ENCODE measurements around the gene POTEG.
"Not testable (repeated sequence)": the region's sequence is repeated elsewhere in the genome, so short reads cannot be mapped to it uniquely, and the experiment has no call there.

The POTEG gene

DNA sequence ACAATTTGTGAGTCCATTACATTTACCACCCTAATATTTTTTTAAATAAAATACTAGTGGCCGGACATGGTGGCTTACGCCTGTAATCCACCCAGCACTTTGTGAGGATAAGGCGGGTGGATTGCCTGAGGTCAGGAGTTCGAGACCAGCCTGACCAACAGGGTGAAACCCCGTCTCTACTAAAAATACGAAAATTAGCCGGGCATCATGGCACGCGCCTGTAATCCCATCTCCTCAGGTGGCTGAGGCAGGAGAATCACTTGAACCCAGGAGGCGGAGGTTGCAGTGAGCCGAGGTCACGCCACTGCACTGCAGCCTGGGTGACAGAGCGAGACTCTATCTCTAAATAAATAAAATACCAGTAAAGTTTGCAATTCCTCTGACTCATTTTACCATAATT, 25.6 kb downstream of the POTEG start:
- H3K23ac ChIP-seq (ENCODE audit: low read depth, low read length, poor library complexity); H2BK120ac ChIP-seq (ENCODE audit: low read depth, low read length); H3K4me1 ChIP-seq (ENCODE audit: control insufficient read depth in 2 of 2, insufficient read depth in 1 of 2, low read depth in 1 of 2, low read length in 2 of 2); H3K4ac ChIP-seq (ENCODE audit: low read length); H3K36me3 ChIP-seq (replicated peaks in 1 of 2; ENCODE audit: control insufficient read depth in 2 of 2, insufficient read depth in 2 of 2, low read length in 2 of 2); H2BK12ac ChIP-seq (ENCODE audit: low read length); H4K91ac ChIP-seq (ENCODE audit: low read depth, low read length, poor library complexity); H2AFZ ChIP-seq (ENCODE audit: low read length); H2BK5ac ChIP-seq (ENCODE audit: low read length); H3K18ac ChIP-seq (ENCODE audit: low read length); H3K4me2 ChIP-seq (ENCODE audit: insufficient read depth, low read length, poor library complexity, severe bottlenecking); H3K4me3 ChIP-seq (ENCODE audit: low read length in 2 of 2); H2AK5ac ChIP-seq (ENCODE audit: low read depth, low read length); H4K8ac ChIP-seq (ENCODE audit: low read depth, low read length); H3K79me1 ChIP-seq (ENCODE audit: low read depth, low read length); H2BK15ac ChIP-seq (ENCODE audit: low read length); H3K14ac ChIP-seq (ENCODE audit: low read length); H3K9me3 ChIP-seq (replicated peaks in 1 of 2; ENCODE audit: control insufficient read depth in 2 of 2, insufficient read depth in 1 of 2, low read depth in 1 of 2, low read length in 2 of 2); H3K9ac ChIP-seq (ENCODE audit: low read depth, low read length, poor library complexity); H3K27me3 ChIP-seq (ENCODE audit: control insufficient read depth in 3 of 3, insufficient read depth in 3 of 3, low read depth in 1 of 3, low read length in 3 of 3); H3K27ac ChIP-seq (replicated peaks; ENCODE audit: low read length); DNase-seq (ENCODE audit: low spot score): not testable (repeated sequence)
- WGBS, 2 donors (ENCODE audit: extremely low coverage in 2 of 2, insufficient read length in 2 of 2, insufficient replicate concordance in 1 of 2): no CpG with 5 or more reads among the region's 13 CpGs

DNA sequence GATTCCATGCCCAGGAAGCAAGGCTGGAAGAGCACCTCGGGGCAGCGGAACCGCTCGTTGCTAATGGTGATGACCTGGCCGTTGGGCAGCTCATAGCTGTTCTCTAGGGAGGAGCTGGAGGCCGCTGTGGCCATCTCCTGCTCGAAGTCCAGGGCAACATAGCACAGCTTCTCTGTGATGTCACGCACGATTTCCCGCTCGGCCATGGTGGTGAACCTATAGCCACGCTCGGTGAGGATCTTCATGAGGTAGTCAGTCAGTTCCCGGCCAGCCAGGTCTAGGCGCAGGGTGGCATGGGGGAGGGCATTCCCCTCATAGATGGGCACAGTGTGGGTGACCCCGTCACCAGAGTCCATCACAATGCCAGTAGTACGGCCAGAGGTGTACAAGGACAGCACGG, 32.0 kb downstream of the POTEG start:
- not testable (repeated sequence) for H3K27me3 ChIP-seq (ENCODE audit: control insufficient read depth in 3 of 3, insufficient read depth in 3 of 3, low read depth in 1 of 3, low read length in 3 of 3); H3K27ac ChIP-seq (replicated peaks; ENCODE audit: low read length); DNase-seq (ENCODE audit: low spot score); H2AK5ac ChIP-seq (ENCODE audit: low read depth, low read length); H3K9me3 ChIP-seq (replicated peaks in 1 of 2; ENCODE audit: control insufficient read depth in 2 of 2, insufficient read depth in 1 of 2, low read depth in 1 of 2, low read length in 2 of 2); H4K8ac ChIP-seq (ENCODE audit: low read depth, low read length); H3K4me1 ChIP-seq (ENCODE audit: control insufficient read depth in 2 of 2, insufficient read depth in 1 of 2, low read depth in 1 of 2, low read length in 2 of 2); H2AFZ ChIP-seq (ENCODE audit: low read length); H2BK15ac ChIP-seq (ENCODE audit: low read length); H3K36me3 ChIP-seq (replicated peaks in 1 of 2; ENCODE audit: control insufficient read depth in 2 of 2, insufficient read depth in 2 of 2, low read length in 2 of 2); H3K79me1 ChIP-seq (ENCODE audit: low read depth, low read length); H2BK5ac ChIP-seq (ENCODE audit: low read length); H3K18ac ChIP-seq (ENCODE audit: low read length); H3K23ac ChIP-seq (ENCODE audit: low read depth, low read length, poor library complexity); H3K4ac ChIP-seq (ENCODE audit: low read length); H2BK120ac ChIP-seq (ENCODE audit: low read depth, low read length); H3K14ac ChIP-seq (ENCODE audit: low read length); H3K9ac ChIP-seq (ENCODE audit: low read depth, low read length, poor library complexity); H2BK12ac ChIP-seq (ENCODE audit: low read length); H3K4me3 ChIP-seq (ENCODE audit: low read length in 2 of 2); H3K4me2 ChIP-seq (ENCODE audit: insufficient read depth, low read length, poor library complexity, severe bottlenecking); H4K91ac ChIP-seq (ENCODE audit: low read depth, low read length, poor library complexity)
- no CpG with 5 or more reads among the region's 18 CpGs for WGBS, 2 donors (ENCODE audit: extremely low coverage in 2 of 2, insufficient read length in 2 of 2, insufficient replicate concordance in 1 of 2)

DNA sequence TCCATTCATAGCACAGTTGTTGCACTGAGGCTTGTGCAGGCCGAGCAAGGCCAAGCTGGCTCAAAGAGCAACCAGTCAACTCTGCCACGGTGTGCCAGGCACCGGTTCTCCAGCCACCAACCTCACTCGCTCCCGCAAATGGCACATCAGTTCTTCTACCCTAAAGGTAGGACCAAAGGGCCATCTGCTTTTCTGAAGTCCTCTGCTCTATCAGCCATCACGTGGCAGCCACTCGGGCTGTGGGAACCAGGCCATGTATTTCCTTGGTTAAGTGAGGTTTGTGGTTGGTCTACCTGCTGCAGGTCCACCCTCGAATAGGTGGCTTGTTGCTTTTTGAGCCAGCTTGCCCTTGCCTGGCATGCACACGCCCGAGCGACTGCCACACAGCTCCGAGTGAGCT, 39.4 kb downstream of the POTEG start:
- H3K14ac ChIP-seq (ENCODE audit: low read length); H2BK15ac ChIP-seq (ENCODE audit: low read length); H2AFZ ChIP-seq (ENCODE audit: low read length); H3K23ac ChIP-seq (ENCODE audit: low read depth, low read length, poor library complexity); H3K4ac ChIP-seq (ENCODE audit: low read length); H2BK12ac ChIP-seq (ENCODE audit: low read length); H3K79me1 ChIP-seq (ENCODE audit: low read depth, low read length); H4K8ac ChIP-seq (ENCODE audit: low read depth, low read length); H3K27ac ChIP-seq (replicated peaks; ENCODE audit: low read length); H3K4me1 ChIP-seq (ENCODE audit: control insufficient read depth in 2 of 2, insufficient read depth in 1 of 2, low read depth in 1 of 2, low read length in 2 of 2); H3K9me3 ChIP-seq (replicated peaks in 1 of 2; ENCODE audit: control insufficient read depth in 2 of 2, insufficient read depth in 1 of 2, low read depth in 1 of 2, low read length in 2 of 2); H3K18ac ChIP-seq (ENCODE audit: low read length); H3K4me2 ChIP-seq (ENCODE audit: insufficient read depth, low read length, poor library complexity, severe bottlenecking); H4K91ac ChIP-seq (ENCODE audit: low read depth, low read length, poor library complexity); H2BK5ac ChIP-seq (ENCODE audit: low read length); DNase-seq (ENCODE audit: low spot score); H3K4me3 ChIP-seq (ENCODE audit: low read length in 2 of 2); H2AK5ac ChIP-seq (ENCODE audit: low read depth, low read length); H2BK120ac ChIP-seq (ENCODE audit: low read depth, low read length); H3K27me3 ChIP-seq (ENCODE audit: control insufficient read depth in 3 of 3, insufficient read depth in 3 of 3, low read depth in 1 of 3, low read length in 3 of 3); H3K36me3 ChIP-seq (replicated peaks in 1 of 2; ENCODE audit: control insufficient read depth in 2 of 2, insufficient read depth in 2 of 2, low read length in 2 of 2); H3K9ac ChIP-seq (ENCODE audit: low read depth, low read length, poor library complexity): not testable (repeated sequence)
- WGBS, 2 donors (ENCODE audit: extremely low coverage in 2 of 2, insufficient read length in 2 of 2, insufficient replicate concordance in 1 of 2): no CpG with 5 or more reads among the region's 12 CpGs

DNA sequence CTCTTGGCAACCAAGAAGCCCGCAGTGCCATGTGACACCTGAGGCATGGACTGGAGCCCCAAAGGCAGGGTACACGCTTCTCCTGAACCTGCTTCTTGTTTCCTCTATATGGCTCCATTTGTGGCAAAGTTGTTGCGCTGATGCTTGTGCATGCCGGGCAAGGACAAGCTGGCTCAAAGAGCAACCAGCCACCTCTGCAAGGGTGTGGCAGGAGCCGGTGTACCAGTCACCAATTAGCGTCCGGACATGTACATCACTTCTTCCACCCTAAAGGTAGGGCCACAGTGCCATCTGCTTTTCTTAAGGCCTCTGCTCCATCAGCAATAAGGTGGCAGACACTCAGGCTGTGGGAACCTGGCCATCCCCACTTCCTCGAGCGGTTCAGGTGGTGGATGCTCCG, 43.9 kb downstream of the POTEG start:
- not testable (repeated sequence) for H3K79me1 ChIP-seq (ENCODE audit: low read depth, low read length); H3K27ac ChIP-seq (replicated peaks; ENCODE audit: low read length); H3K27me3 ChIP-seq (ENCODE audit: control insufficient read depth in 3 of 3, insufficient read depth in 3 of 3, low read depth in 1 of 3, low read length in 3 of 3); H4K8ac ChIP-seq (ENCODE audit: low read depth, low read length); H2BK120ac ChIP-seq (ENCODE audit: low read depth, low read length); H3K14ac ChIP-seq (ENCODE audit: low read length); H3K4me2 ChIP-seq (ENCODE audit: insufficient read depth, low read length, poor library complexity, severe bottlenecking); H2BK5ac ChIP-seq (ENCODE audit: low read length); H3K9ac ChIP-seq (ENCODE audit: low read depth, low read length, poor library complexity); H3K4me1 ChIP-seq (ENCODE audit: control insufficient read depth in 2 of 2, insufficient read depth in 1 of 2, low read depth in 1 of 2, low read length in 2 of 2); DNase-seq (ENCODE audit: low spot score); H3K9me3 ChIP-seq (replicated peaks in 1 of 2; ENCODE audit: control insufficient read depth in 2 of 2, insufficient read depth in 1 of 2, low read depth in 1 of 2, low read length in 2 of 2); H3K4me3 ChIP-seq (ENCODE audit: low read length in 2 of 2); H2BK12ac ChIP-seq (ENCODE audit: low read length); H3K36me3 ChIP-seq (replicated peaks in 1 of 2; ENCODE audit: control insufficient read depth in 2 of 2, insufficient read depth in 2 of 2, low read length in 2 of 2); H2AK5ac ChIP-seq (ENCODE audit: low read depth, low read length); H3K18ac ChIP-seq (ENCODE audit: low read length); H2AFZ ChIP-seq (ENCODE audit: low read length); H3K23ac ChIP-seq (ENCODE audit: low read depth, low read length, poor library complexity); H3K4ac ChIP-seq (ENCODE audit: low read length); H2BK15ac ChIP-seq (ENCODE audit: low read length); H4K91ac ChIP-seq (ENCODE audit: low read depth, low read length, poor library complexity)
- WGBS, 2 donors (ENCODE audit: extremely low coverage in 2 of 2, insufficient read length in 2 of 2, insufficient replicate concordance in 1 of 2): no CpG with 5 or more reads among the region's 10 CpGs

Measured in neuronal stem cell (in vitro differentiated cells).